Endothelial cell of umbilical vein (primary cell): ENCODE measurements around the gene NBEA. TPM values are rescaled to one million over a fixed set of nuclear protein-coding genes. Genes with fewer than 3 reads are reported as not detected.

Experiments
- BruUV-seq: library from RNA; stranded (reverse); fragments of 400-500 nt; replicated peaks from 2 replicates; lab custom pipeline; 2021; lab: Mats Ljungman, UMichigan
- CTCF ChIA-PET: fragments of 300-600, 350-600 bp; sonication (Branson Sonifier 250); formaldehyde crosslinking; loops from one replicate; lab custom pipeline; 2021; ENCODE audit warnings: antibody characterized with exemption, inconsistent platforms; lab: Charles Lee
- POLR2A ChIA-PET: fragments of 300-600, 350-600 bp; sonication (Branson Sonifier 250); formaldehyde crosslinking; loops from one replicate; lab custom pipeline; 2021; ENCODE audit warnings: antibody characterized with exemption, inconsistent platforms; lab: Charles Lee
- DNase-seq: peaks from one replicate; pipeline ENCODE4 v3.0.0-alpha.2; 2011; ENCODE audit warnings: low read depth, low spot score
- FAIRE-seq: peaks from 2 replicates; lab custom pipeline; 2011; peaks lifted over from hg19 to GRCh38; lab: Jason Lieb, UNC
- H2AFZ ChIP-seq: 2 replicates; pipeline ENCODE4 v1.6.0; 2012; ENCODE audit warnings: low read depth, low read length, control low read depth, inconsistent platforms
- H3K27ac ChIP-seq: 2 replicates; pipeline ENCODE4 v1.5.1; 2011; ENCODE audit warnings: low read depth, mild to moderate bottlenecking, control low read depth, low read length, moderate library complexity; ENCODE audit not compliant: insufficient read depth
- H3K27me3 ChIP-seq, 2 experiments: 2 replicates each; pipeline versions ENCODE4 v1.6.0 to v1.6.1; 2011; ENCODE audit warnings: low read length in 2 of 2, mixed read lengths in 1 of 2; ENCODE audit not compliant: control insufficient read depth in 2 of 2, insufficient read depth in 2 of 2
- H3K36me3 ChIP-seq, 2 experiments: 2 replicates in 1 of 2; 3 replicates in 1 of 2; pipeline ENCODE4 v1.5.1; 2011; ENCODE audit warnings: low read length in 2 of 2, mild to moderate bottlenecking in 1 of 2, moderate library complexity in 1 of 2; ENCODE audit not compliant: control insufficient read depth in 2 of 2, insufficient read depth in 2 of 2; ENCODE audit errors: extremely low read depth in 1 of 2
- H3K4me1 ChIP-seq: 3 replicates; pipeline ENCODE4 v1.5.1; 2011; ENCODE audit warnings: mild to moderate bottlenecking, low read length; ENCODE audit not compliant: control insufficient read depth, insufficient read depth; ENCODE audit errors: extremely low read depth
- H3K4me2 ChIP-seq: 2 replicates; pipeline ENCODE4 v1.6.1; 2011; ENCODE audit warnings: low read length, control low read depth, mixed read lengths; ENCODE audit not compliant: insufficient read depth
- H3K4me3 ChIP-seq, 3 experiments: fragments of 200-600 bp in 1 of 3; sonication (generic), shearing (Covaris generic) in 1 of 3; replicated peaks in 1 of 3; 2 replicates each; pipeline ENCODE4 v1.5.1; 2011 to 2016; ENCODE audit warnings: control low read depth in 3 of 3, low read length in 3 of 3, mild to moderate bottlenecking in 2 of 3, inconsistent platforms in 1 of 3, low read depth in 1 of 3, moderate library complexity in 1 of 3; ENCODE audit not compliant: insufficient read depth in 1 of 3
- H3K79me2 ChIP-seq: 2 replicates; pipeline ENCODE4 v1.6.0; 2012; ENCODE audit warnings: low read length, inconsistent platforms; ENCODE audit not compliant: control insufficient read depth, insufficient read depth
- H3K9ac ChIP-seq: replicated peaks from 2 replicates; pipeline ENCODE3; 2011; ENCODE audit warnings: low read length, control low read depth; ENCODE audit not compliant: insufficient read depth; ENCODE audit errors: extremely low read depth
- H3K9me1 ChIP-seq: replicated peaks from 3 replicates; pipeline ENCODE4 v1.6.0; 2011; ENCODE audit warnings: mild to moderate bottlenecking, low read length; ENCODE audit not compliant: control insufficient read depth, insufficient read depth; ENCODE audit errors: extremely low read depth
- H3K9me3 ChIP-seq: replicated peaks from 2 replicates; pipeline ENCODE4 v1.5.1; 2012; ENCODE audit warnings: low read length, inconsistent platforms; ENCODE audit not compliant: control insufficient read depth, insufficient read depth
- H4K20me1 ChIP-seq: replicated peaks from 2 replicates; pipeline ENCODE3; 2011; ENCODE audit warnings: mild to moderate bottlenecking, low read length; ENCODE audit not compliant: control insufficient read depth, insufficient read depth; ENCODE audit errors: extremely low read depth
- EZH2 ChIP-seq: IDR thresholded peaks from 2 replicates; pipeline ENCODE4 v1.6.1; 2012; ENCODE audit warnings: borderline replicate concordance, low read depth, mild to moderate bottlenecking, moderate library complexity, low read length, inconsistent platforms; ENCODE audit not compliant: severe bottlenecking
- FOS ChIP-seq: IDR thresholded peaks from 2 replicates; pipeline ENCODE4 v1.6.1; 2011; ENCODE audit warnings: mild to moderate bottlenecking, low read length, moderate library complexity, borderline replicate concordance; ENCODE audit not compliant: insufficient read depth
- GATA2 ChIP-seq: IDR thresholded peaks from 2 replicates; pipeline ENCODE4 v1.7.0; 2011; ENCODE audit warnings: low read depth, mild to moderate bottlenecking, moderate library complexity, mixed read lengths, low read length; ENCODE audit not compliant: insufficient read length, insufficient read depth
- JUN ChIP-seq: IDR thresholded peaks from 2 replicates; pipeline ENCODE4 v1.6.1; 2011; ENCODE audit warnings: borderline replicate concordance, low read depth; ENCODE audit not compliant: insufficient read length, insufficient read depth
- MYC ChIP-seq: IDR thresholded peaks from one replicate; pipeline ENCODE4 v1.6.1; 2011; ENCODE audit warnings: mild to moderate bottlenecking, low read depth, low read length
- POLR2A ChIP-seq: IDR thresholded peaks from 2 replicates; pipeline ENCODE4 v1.6.1; 2012; ENCODE audit warnings: low read depth, mild to moderate bottlenecking, control low read depth, low read length
- POLR2AphosphoS5 ChIP-seq: IDR thresholded peaks from 2 replicates; pipeline ENCODE4 v1.6.1; 2012; ENCODE audit warnings: low read depth, mild to moderate bottlenecking, control low read depth, low read length, moderate library complexity; ENCODE audit not compliant: insufficient read depth
- dilution Hi-C: fragments of 300-500 bp; cut with MboI; formaldehyde crosslinking; loops from one replicate; pipeline ENCODE4 v1.15.0; 2019; ENCODE audit warnings: low sequenced_read_pairs; ENCODE audit not compliant: extremely low pct_ligation_motif_present
- intact Hi-C: fragments of 100-400 bp; cut with micrococcal nuclease; formaldehyde crosslinking; loops from one replicate; pipeline ENCODE4 v1.10.0; 2022
- polyA plus RNA-seq, 4 experiments: library from polyadenylated mRNA; depleted of rRNA in 3 of 4; stranded (reverse) in 3 of 4; unstranded in 1 of 4; fragments of >200 nt; gene quantifications; 2 replicates each; pipeline versions ENCODE4 v1.2.1 to v1.2.3, GENCODE V29; 2011 to 2012; ENCODE audit warnings: missing spikeins in 1 of 4
- total RNA-seq: library from RNA; stranded (reverse); gene quantifications from 2 replicates; pipeline ENCODE4 v1.2.3, GENCODE V29; 2021
- TF ChIP-seq, protein P1 (sequence below): IDR thresholded peaks from 2 replicates; pipeline ENCODE4 v1.6.1; 2011; ENCODE audit not compliant: insufficient read depth, insufficient read length
- TF ChIP-seq, protein P2 (sequence below), 2 donors: IDR thresholded peaks; 1 replicate in 1 of 2; 2 replicates in 1 of 2; pipeline ENCODE4 v1.5.1; 2011; ENCODE audit warnings: low read length in 2 of 2, mild to moderate bottlenecking in 2 of 2, moderate library complexity in 2 of 2, control low read depth in 1 of 2, inconsistent platforms in 1 of 2, low read depth in 1 of 2; ENCODE audit not compliant: insufficient read depth in 1 of 2; ENCODE audit errors: extremely low read depth in 1 of 2

Gene NBEA
- total and polyA plus RNA-seq, 2 donors (not counting 3 experiments of a cell fraction or from before 2014, with no cell fraction given), result 3.0 to 4.8 TPM

DNA sequence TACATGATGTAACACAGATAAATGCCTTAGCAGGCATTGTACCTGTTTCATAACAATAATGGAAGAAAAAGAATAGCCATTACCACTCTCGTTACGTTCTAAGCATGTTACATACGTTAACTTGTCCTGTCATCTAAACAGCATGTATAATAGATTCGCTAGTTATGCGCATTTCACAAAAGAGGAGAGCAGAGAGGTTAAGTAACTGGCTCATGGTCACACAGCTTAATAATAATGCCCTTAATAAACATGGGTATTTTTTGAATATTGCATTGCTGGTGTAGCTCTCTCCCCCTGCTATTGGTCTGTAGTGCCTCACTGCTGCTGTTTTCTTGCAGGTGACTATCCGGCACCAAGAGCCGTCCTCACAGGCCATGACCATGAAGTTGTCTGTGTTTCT lies 722.7 kb downstream of the NBEA start:
- Histone ChIP-seq H3K9ac (no peak overlapping the region), H3K36me3 (no peaks in the 10 kb centered on the region), H3K27me3 (no peaks in the 10 kb centered on the region), H3K4me2 (no peak overlapping the region), H3K9me1 (no peaks in the 10 kb centered on the region), H3K9me3 (no peaks in the 10 kb centered on the region), H2AFZ (no peak overlapping the region), H3K27ac (no peak overlapping the region), H3K4me3 (no peak overlapping the region), H3K4me1 (no peaks in the 10 kb centered on the region), H3K79me2 (no peaks in the 10 kb centered on the region), H4K20me1 (no peaks in the 10 kb centered on the region)
- no peak for FAIRE-seq
- TF ChIP-seq POLR2A (no peak), POLR2AphosphoS5 (no peak), GATA2 (no peak), JUN (no peak), FOS (no peak), MYC (no peak), EZH2 (no peak)
- TF ChIP-seq, protein P1, sequence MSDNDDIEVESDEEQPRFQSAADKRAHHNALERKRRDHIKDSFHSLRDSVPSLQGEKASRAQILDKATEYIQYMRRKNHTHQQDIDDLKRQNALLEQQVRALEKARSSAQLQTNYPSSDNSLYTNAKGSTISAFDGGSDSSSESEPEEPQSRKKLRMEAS, result no peak
- TF ChIP-seq, protein P2, sequence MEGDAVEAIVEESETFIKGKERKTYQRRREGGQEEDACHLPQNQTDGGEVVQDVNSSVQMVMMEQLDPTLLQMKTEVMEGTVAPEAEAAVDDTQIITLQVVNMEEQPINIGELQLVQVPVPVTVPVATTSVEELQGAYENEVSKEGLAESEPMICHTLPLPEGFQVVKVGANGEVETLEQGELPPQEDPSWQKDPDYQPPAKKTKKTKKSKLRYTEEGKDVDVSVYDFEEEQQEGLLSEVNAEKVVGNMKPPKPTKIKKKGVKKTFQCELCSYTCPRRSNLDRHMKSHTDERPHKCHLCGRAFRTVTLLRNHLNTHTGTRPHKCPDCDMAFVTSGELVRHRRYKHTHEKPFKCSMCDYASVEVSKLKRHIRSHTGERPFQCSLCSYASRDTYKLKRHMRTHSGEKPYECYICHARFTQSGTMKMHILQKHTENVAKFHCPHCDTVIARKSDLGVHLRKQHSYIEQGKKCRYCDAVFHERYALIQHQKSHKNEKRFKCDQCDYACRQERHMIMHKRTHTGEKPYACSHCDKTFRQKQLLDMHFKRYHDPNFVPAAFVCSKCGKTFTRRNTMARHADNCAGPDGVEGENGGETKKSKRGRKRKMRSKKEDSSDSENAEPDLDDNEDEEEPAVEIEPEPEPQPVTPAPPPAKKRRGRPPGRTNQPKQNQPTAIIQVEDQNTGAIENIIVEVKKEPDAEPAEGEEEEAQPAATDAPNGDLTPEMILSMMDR (IDR thresholded peaks at IDR 0.05; ENCODE audit: extremely low read depth in 1 of 2, insufficient read depth in 1 of 2, low read depth in 1 of 2, low read length in 2 of 2), result no peak
- ChIA-PET CTCF (no interaction called here), POLR2A (no interaction called here)
- intact Hi-C loops (no loop called here), dilution Hi-C loops (no loop called here)
- DNase-seq, result no peak
- BruUV-seq, result no TSS peak
